DMS114 treated with DMSO at 0.1 percent for 48 hours (cell line): ENCODE data around the gene HNRNPH1.

Source experiments
- DNase-seq: peaks from one replicate; lab custom pipeline; 2025; ENCODE audit not compliant: unreplicated experiment; lab: John Stamatoyannopoulos, UW

Gene HNRNPH1

GRCh38 chr5:179606071-179606909 is 17.2 kb downstream of the HNRNPH1 start:
- DNase-seq = no peak

DNA sequence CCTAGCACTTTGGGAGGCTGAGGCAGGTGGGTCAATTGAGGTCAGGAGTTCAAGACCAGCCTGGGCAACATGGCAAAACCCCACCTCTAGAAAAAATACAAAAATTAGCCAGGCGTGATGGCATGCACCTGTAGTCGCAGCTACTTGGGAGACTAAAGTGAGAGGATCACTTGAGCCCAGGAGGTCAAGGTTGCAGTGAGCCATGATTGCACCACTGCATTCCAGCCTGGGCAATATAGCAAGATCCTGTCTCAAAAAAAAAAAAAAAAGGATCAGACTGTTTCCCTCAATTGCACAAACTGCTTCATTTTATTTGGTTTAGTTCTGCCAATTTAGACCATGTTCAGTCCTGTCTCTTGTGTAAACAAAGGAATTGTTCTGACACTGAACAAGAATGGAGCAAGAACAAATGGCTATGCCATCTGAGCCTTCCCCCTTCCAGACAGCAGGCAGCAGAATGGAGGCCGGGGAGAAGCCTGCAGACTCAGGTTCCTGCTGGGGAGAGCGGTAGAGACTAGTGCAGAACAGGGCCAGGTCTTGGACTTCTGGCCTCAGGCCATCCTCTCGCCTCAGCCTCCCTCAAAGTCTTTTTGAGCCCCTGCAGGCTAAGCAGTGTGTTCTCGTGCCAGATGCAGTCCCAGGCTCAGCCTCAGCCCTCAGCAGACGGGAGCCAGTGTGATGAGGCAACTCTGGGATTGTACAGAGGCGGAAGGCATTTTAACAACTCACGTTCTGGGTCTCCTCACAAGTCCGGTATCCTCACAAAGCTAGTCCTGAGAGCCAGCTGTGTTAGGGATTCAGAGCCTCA is 18.2 kb downstream of the HNRNPH1 start:
- DNase-seq = no peak

DNA sequence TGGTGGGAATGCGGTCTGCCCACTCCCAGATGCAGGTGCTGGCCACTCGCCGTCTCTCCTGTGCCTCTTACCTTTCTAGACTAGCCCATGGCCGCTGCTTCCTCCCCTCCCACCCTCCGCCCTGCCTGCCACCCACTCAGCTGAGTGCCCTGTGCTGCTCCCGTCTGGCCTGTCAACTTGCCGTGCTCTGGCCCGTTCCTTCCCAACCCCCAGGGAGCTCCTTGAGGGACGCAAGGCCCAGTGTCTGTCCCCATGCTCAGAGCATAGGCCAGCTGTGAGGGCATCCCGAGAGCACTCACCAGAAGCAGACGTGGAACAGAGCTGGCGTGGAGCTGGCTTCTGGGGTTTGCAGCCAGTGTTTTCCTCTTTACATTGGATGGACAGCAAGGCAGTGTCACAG is 20.2 kb downstream of the HNRNPH1 start:
- DNase-seq = no peak

DNA sequence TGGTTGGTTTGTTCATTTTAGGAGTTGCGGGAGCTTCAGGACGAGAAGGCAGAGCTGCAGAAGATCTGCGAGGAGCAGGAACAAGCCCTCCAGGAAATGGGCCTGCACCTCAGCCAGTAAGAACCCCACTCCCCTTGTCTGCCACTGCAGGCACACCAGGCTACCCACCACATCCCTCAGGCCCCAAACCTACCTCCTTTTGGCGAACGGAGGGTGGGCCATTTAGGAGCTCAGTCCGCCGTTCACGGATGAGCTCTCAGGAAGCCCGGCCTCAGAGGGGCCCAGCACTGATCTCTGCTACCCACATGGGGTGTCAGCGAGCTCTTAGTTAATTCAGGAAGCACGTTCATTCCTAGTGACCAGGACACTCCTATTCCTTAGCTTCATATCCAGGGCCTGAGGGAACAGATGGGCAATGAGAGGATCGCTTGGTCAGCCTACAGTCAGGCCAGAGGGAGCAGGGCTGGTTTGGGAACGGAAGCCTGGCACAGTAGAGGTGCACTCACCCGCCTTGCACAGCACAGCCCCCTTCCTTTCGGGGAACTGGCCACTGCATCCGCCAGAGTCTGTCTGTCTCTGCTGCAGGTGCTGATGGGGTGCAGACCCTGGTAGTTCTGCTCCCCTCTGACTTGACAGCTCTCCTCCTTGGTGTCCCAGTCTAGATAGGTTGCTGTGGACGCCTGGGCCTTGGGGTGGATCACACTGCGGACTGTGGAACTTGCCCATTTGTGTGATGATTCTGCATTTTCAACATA is 21.4 kb downstream of the HNRNPH1 start:
- no peak for DNase-seq

DNA sequence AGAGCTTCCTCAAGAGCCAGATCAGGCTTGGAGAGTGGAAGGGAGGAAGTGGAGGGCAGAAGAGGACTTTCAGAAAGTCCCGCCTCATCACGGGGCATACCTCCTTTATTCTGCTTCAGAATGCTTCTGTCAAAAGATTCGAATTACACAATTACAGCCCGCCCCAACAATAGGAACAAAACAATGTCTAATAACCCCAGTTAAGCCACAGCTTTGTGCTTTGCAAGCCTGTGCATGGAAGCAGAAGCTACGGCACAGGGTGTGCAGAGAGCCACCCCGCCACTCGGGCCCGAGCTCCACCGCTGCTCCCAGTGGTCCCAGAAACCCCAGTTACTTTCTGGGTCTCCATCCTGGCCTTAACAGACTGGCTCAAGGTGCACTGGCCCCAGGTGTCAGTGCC is 23.5 kb downstream of the HNRNPH1 start:
- DNase-seq = no peak

DNA sequence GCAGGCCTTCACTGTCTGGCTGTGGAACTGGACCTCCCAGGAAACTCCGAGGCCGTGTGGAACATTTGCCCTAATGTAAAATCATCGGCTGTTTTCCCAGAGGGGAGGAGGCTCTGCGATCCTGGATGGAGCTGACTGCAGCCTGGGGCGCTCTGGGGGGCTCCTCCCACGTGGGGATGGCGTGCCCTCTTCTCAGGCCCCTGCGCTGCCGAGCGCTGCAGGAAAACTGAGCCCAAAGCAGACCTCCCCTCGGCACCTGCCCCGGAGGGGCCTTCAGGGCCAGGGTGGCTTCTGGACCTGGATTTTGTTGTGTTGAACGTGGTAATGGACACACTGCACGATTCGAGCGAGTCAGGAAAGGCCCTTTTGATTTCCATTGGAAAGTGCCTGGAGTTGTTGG is 23.9 kb downstream of the HNRNPH1 start:
- DNase-seq = no peak

DNA sequence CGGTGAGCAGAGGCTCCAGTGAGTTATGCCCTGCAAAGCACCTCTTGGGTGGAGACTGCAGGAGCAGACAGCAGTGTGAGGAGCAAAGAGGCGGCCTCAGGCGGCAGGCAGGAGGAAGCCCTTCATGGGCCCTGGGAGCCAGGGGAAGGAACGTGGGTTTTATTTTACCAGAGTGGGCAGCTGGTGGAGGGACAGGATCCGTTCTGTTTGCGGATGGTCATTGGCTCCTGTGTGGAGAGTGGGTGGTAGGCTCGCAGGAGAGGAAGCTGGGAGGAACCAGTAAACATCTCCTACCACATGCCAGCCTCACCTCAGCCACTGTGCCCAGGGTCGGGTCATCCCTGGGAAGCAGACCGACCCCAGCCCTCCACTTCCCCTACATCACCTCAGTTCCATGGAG is 24.4 kb downstream of the HNRNPH1 start:
- no peak for DNase-seq

GRCh38 chr5:179596421-179596820 is 27.1 kb downstream of the HNRNPH1 start:
- DNase-seq = no peak

- DNase-seq = no peak
Measured at GRCh38 chr5:179595916-179596315, 27.6 kb downstream of the HNRNPH1 start.

GRCh38 chr5:179588166-179588565 is 35.3 kb downstream of the HNRNPH1 start:
- DNase-seq = no peak

GRCh38 chr5:179585941-179586401 is 37.5 kb downstream of the HNRNPH1 start:
- DNase-seq = no peak

GRCh38 chr5:179577286-179577960 is 46.0 kb downstream of the HNRNPH1 start:
- no peak for DNase-seq

GRCh38 chr5:179572386-179572785 is 51.1 kb downstream of the HNRNPH1 start:
- no peak for DNase-seq

DNA sequence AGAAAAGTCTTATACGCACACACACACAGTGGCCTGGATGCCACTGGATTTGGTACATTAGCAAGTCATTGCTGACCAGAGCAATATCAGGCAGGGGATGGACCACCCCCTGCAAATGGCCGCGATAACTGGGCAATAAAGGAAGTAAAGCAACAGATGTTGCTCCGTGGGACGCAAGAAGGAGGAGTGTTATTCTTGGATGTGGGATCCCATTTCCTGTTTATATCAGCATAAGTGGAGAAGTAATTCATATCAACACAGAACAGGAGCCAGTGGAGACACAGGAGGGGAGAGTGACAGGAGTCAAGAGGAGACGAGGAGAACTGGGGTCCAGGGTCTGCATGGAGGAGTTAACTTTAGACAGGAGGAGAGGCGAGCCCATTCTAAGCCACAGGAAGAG is 54.8 kb downstream of the HNRNPH1 start:
- no peak for DNase-seq

- no peak for DNase-seq
Measured at GRCh38 chr5:179564526-179564925, 58.9 kb downstream of the HNRNPH1 start.
